HepG2 (cell line): ENCODE results near the gene ZNF575. TPM values are rescaled to one million over a fixed set of nuclear protein-coding genes. Genes with fewer than 3 reads are reported as not detected.

Source experiments
- ARID3A ChIP-seq: IDR thresholded peaks from 2 replicates; pipeline ENCODE4 v1.6.1; 2012; ENCODE audit warnings: low read depth, low read length, improper control_type of control experiment
- CENPBD1 ChIP-seq: sonication (generic); formaldehyde crosslinking; IDR thresholded peaks from 2 replicates; pipeline ENCODE4 v1.8.0; 2022; ENCODE audit warnings: missing genetic modification reagents, low read depth, mild to moderate bottlenecking, borderline replicate concordance
- DRAP1 ChIP-seq: IDR thresholded peaks from 2 replicates; pipeline ENCODE4 v1.6.1; 2016; ENCODE audit warnings: missing genetic modification reagents, missing compliant biosample characterization
- FOXM1 ChIP-seq: sonication (generic); formaldehyde crosslinking; IDR thresholded peaks from 2 replicates; pipeline ENCODE4 v1.5.0; 2020; ENCODE audit warnings: missing genetic modification reagents
- KDM2A ChIP-seq: sonication (generic); formaldehyde crosslinking; IDR thresholded peaks from 2 replicates; pipeline ENCODE4 v1.4.0; 2020; ENCODE audit warnings: low read depth, missing genetic modification reagents, borderline replicate concordance
- MYPOP ChIP-seq: sonication (generic); formaldehyde crosslinking; IDR thresholded peaks from 2 replicates; pipeline ENCODE4 v1.8.1; 2023; ENCODE audit warnings: mild to moderate bottlenecking, moderate library complexity, missing genetic modification reagents
- PAXIP1 ChIP-seq: sonication (generic); formaldehyde crosslinking; conservative IDR thresholded peaks from 2 replicates; pipeline ENCODE4 v1.4.0; 2020; ENCODE audit warnings: mild to moderate bottlenecking, missing genetic modification reagents, moderate library complexity
- SIX1 ChIP-seq: sonication (generic); formaldehyde crosslinking; IDR thresholded peaks from 2 replicates; pipeline ENCODE4 v1.4.0; 2020; ENCODE audit warnings: missing genetic modification reagents, borderline replicate concordance
- SMAD1 ChIP-seq: sonication (generic); formaldehyde crosslinking; IDR thresholded peaks from 2 replicates; pipeline ENCODE4 v1.4.0; 2020; ENCODE audit warnings: missing genetic modification reagents, low read depth, mild to moderate bottlenecking, borderline replicate concordance
- SP5 ChIP-seq: IDR thresholded peaks from 2 replicates; pipeline ENCODE4 v1.6.1; 2016; ENCODE audit warnings: low read depth, borderline replicate concordance
- SPEN ChIP-seq: sonication (generic); formaldehyde crosslinking; IDR thresholded peaks from 2 replicates; pipeline ENCODE4 v1.5.1; 2020; ENCODE audit warnings: low read depth, mild to moderate bottlenecking, missing genetic modification reagents
- TMF1 ChIP-seq: sonication (generic); formaldehyde crosslinking; IDR thresholded peaks from 2 replicates; pipeline ENCODE4 v1.8.1; 2022; ENCODE audit warnings: low read depth, missing genetic modification reagents
- ZNF207 ChIP-seq: fragments of 450-650 bp; IDR thresholded peaks from 2 replicates; pipeline ENCODE4 v1.6.1; 2016; ENCODE audit warnings: antibody characterized with exemption, borderline replicate concordance
- ZNF263 ChIP-seq: sonication (generic); formaldehyde crosslinking; IDR thresholded peaks from 2 replicates; pipeline ENCODE4 v1.4.0; 2020; ENCODE audit warnings: missing genetic modification reagents
- ZNF280D ChIP-seq: sonication (generic); formaldehyde crosslinking; IDR thresholded peaks from 2 replicates; pipeline ENCODE4 v1.5.1; 2020; ENCODE audit warnings: mild to moderate bottlenecking, missing genetic modification reagents
- ZNF546 ChIP-seq: sonication (generic); formaldehyde crosslinking; conservative IDR thresholded peaks from 2 replicates; pipeline ENCODE4 v1.8.1; 2023; ENCODE audit warnings: mild to moderate bottlenecking, missing genetic modification reagents
- polyA plus RNA-seq, 8 experiments: library from polyadenylated mRNA; depleted of rRNA in 3 of 8; stranded (reverse) in 7 of 8; unstranded in 1 of 8; fragments of >200 nt; fragmentation: Illumina TruSeq in 4 of 8; extraction: Trizol in 4 of 8; gene quantifications; 2 replicates each; pipeline versions ENCODE4 v1.2.1 to v1.2.3, GENCODE V29; 2011 to 2016; ENCODE audit warnings: low read depth in 4 of 8, missing spikeins in 1 of 8, mixed read lengths in 1 of 8; ENCODE audit not compliant: insufficient read depth in 1 of 8
- total RNA-seq, 5 experiments: library from RNA; depleted of rRNA; stranded (reverse); fragments of >200 nt; fragmentation: Illumina TruSeq; extraction: Trizol; gene quantifications; 2 replicates each; pipeline ENCODE4 v1.2.3, GENCODE V29; 2016; ENCODE audit warnings: low read depth in 1 of 5

The ZNF575 gene
- total and polyA plus RNA-seq, 2 of the 13 experiments (the other 11 are each of a cell fraction or from before 2014, with no cell fraction given) = 0.17 to 0.27 TPM

GRCh38 chr19:43503501-43504425, 29.2 kb upstream of the ZNF575 start (continued):
- TF ChIP-seq CENPBD1 (CRISPR knock-in tag) (no peak), ZNF207 (no peak), FOXM1 (CRISPR knock-in tag) (no peak), SP5 (CRISPR knock-in tag) (peak; percentile 42; the same call in 1 of the 2 replicates), SIX1 (0 out of 2 replicates have a peak, but pooled peaks have one; percentile 9), TMF1 (no peak), ZNF280D (CRISPR knock-in tag) (0 out of 2 replicates have a peak, but pooled peaks have one; percentile 25), SPEN (peak; percentile 49; the same call in 1 of the 2 replicates), ZNF263 (CRISPR knock-in tag) (0 out of 2 replicates have a peak, but pooled peaks have one; percentile 8), ARID3A (no peak), PAXIP1 (CRISPR knock-in tag) (peak; percentile 41; the same call in 1 of the 2 replicates), KDM2A (CRISPR knock-in tag) (0 out of 2 replicates have a peak, but pooled peaks have one; percentile 58), MYPOP (no peak; the same call in 1 of the 2 replicates), ZNF546 (CRISPR knock-in tag) (no peak), SMAD1 (CRISPR knock-in tag) (0 out of 2 replicates have a peak, but pooled peaks have one; percentile 20), DRAP1 (CRISPR knock-in tag) (0 out of 2 replicates have a peak, but pooled peaks have one; percentile 20)
